ENCODE measurements around the gene DOCK1.

Gene DOCK1

GRCh38 chr10:126959431-126959830, 54.2 kb downstream of the DOCK1 start:
- Histone ChIP-seq H3K27ac (ENCODE audit: low read length) (no peak overlapping the region), H3K9ac (ENCODE audit: low read depth, low read length) (no peak overlapping the region), H3K9me3 (ENCODE audit: insufficient read depth, low read length, severe bottlenecking) (no peaks in the 10 kb centered on the region), H4K20me1 (ENCODE audit: insufficient read depth, low read length) (no peaks in the 10 kb centered on the region), H3K27me3 (ENCODE audit: insufficient read depth, low read length, poor library complexity) (no peaks in the 10 kb centered on the region), H3K4me2 (ENCODE audit: insufficient read depth, low read length) (no peak overlapping the region), H3K4me3 (ENCODE audit: low read depth in 1 of 2, low read length in 2 of 2) (no peak overlapping the region), H3K79me2 (ENCODE audit: insufficient read depth, low read length) (no peaks in the 10 kb centered on the region), H3K4me1 (ENCODE audit: insufficient read depth, low read length) (no peaks in the 10 kb centered on the region), H2AFZ (ENCODE audit: low read depth, low read length) (no peak overlapping the region), H3K36me3 (ENCODE audit: insufficient read depth, low read length) (no peaks in the 10 kb centered on the region)
- DNase-seq: no peak
- ATAC-seq (ENCODE audit: insufficient read depth, low read depth): no peak
- TF ChIP-seq EZH2 (IDR thresholded peaks at IDR 0.05; ENCODE audit: borderline replicate concordance, low read depth, low read length, severe bottlenecking): no peak
- no peak for TF ChIP-seq CTCF (IDR thresholded peaks at IDR 0.05; ENCODE audit: borderline replicate concordance, extremely low read depth, low read length, poor library complexity, severe bottlenecking)

- Histone ChIP-seq H3K9ac (ENCODE audit: low read depth, low read length) (no peak overlapping the region), H3K4me2 (ENCODE audit: insufficient read depth, low read length) (no peak overlapping the region), H3K4me3 (ENCODE audit: low read depth in 1 of 2, low read length in 2 of 2) (no peak overlapping the region), H3K27ac (ENCODE audit: low read length) (no peak overlapping the region), H3K9me3 (ENCODE audit: insufficient read depth, low read length, severe bottlenecking) (no peaks in the 10 kb centered on the region), H3K4me1 (ENCODE audit: insufficient read depth, low read length) (no peaks in the 10 kb centered on the region), H3K36me3 (ENCODE audit: insufficient read depth, low read length) (no peaks in the 10 kb centered on the region), H2AFZ (ENCODE audit: low read depth, low read length) (no peak overlapping the region), H3K27me3 (ENCODE audit: insufficient read depth, low read length, poor library complexity) (no peaks in the 10 kb centered on the region), H4K20me1 (ENCODE audit: insufficient read depth, low read length) (no peaks in the 10 kb centered on the region), H3K79me2 (ENCODE audit: insufficient read depth, low read length) (no peaks in the 10 kb centered on the region)
- no peak for DNase-seq
- TF ChIP-seq EZH2 (IDR thresholded peaks at IDR 0.05; ENCODE audit: borderline replicate concordance, low read depth, low read length, severe bottlenecking) (no peak), CTCF (IDR thresholded peaks at IDR 0.05; ENCODE audit: borderline replicate concordance, extremely low read depth, low read length, poor library complexity, severe bottlenecking) (no peak)
- ATAC-seq (ENCODE audit: insufficient read depth, low read depth): no peak
Observed at GRCh38 chr10:126959906-126960685, 54.9 kb downstream of the DOCK1 start.

- Histone ChIP-seq H3K4me2 (ENCODE audit: insufficient read depth, low read length) (no peak overlapping the region), H3K36me3 (ENCODE audit: insufficient read depth, low read length) (no peaks in the 10 kb centered on the region), H3K79me2 (ENCODE audit: insufficient read depth, low read length) (no peaks in the 10 kb centered on the region), H3K27me3 (ENCODE audit: insufficient read depth, low read length, poor library complexity) (no peaks in the 10 kb centered on the region), H3K27ac (ENCODE audit: low read length) (no peak overlapping the region), H3K9ac (ENCODE audit: low read depth, low read length) (no peak overlapping the region), H4K20me1 (ENCODE audit: insufficient read depth, low read length) (no peaks in the 10 kb centered on the region), H3K4me3 (ENCODE audit: low read depth in 1 of 2, low read length in 2 of 2) (no peak overlapping the region), H3K9me3 (ENCODE audit: insufficient read depth, low read length, severe bottlenecking) (no peaks in the 10 kb centered on the region), H3K4me1 (ENCODE audit: insufficient read depth, low read length) (no peaks in the 10 kb centered on the region), H2AFZ (ENCODE audit: low read depth, low read length) (no peak overlapping the region)
- ATAC-seq (ENCODE audit: insufficient read depth, low read depth) (no peak), DNase-seq (no peak)
- TF ChIP-seq EZH2 (IDR thresholded peaks at IDR 0.05; ENCODE audit: borderline replicate concordance, low read depth, low read length, severe bottlenecking): no peak
- TF ChIP-seq CTCF (IDR thresholded peaks at IDR 0.05; ENCODE audit: borderline replicate concordance, extremely low read depth, low read length, poor library complexity, severe bottlenecking): no peak
Observed at GRCh38 chr10:126963354-126963753, 58.1 kb downstream of the DOCK1 start.

All from DND-41 (cell line).